CD4-positive, alpha-beta T cell treated with Interferon gamma for 1 hour (primary cell): Measurements from ENCODE around the gene MALT1.
A peak's percentile ranks its signal among the peaks of the same experiment; 100 is the strongest.

Experiments used
- DNase-seq: peaks from one replicate; pipeline ENCODE4 v3.0.0-alpha.2; 2020

MALT1 gene

DNA sequence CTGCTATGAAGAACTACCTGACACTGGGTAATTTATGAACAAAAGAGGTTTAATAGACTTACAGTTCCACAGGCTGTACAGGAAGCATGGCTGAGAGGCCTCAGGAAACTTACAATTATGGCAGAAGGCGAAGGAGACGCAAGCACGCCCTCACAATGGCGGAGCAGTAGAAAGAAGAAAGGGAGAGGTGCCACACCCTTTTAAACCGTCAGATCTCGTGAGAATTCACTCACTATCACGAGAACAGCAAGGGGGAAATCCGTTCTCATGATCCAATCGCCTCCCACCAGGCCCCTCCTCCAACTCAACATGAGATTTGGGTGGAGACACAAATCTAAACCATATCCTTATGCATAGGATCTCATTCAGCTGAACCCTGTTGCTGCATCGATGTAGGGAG, 108.8 kb downstream of the MALT1 start:
- no peak for DNase-seq

- peak; percentile 60 for DNase-seq
Measured at GRCh38 chr18:58781627-58782194, 110.4 kb downstream of the MALT1 start.

GRCh38 chr18:58784601-58785137, 113.4 kb downstream of the MALT1 start:
- DNase-seq = no peak

DNA sequence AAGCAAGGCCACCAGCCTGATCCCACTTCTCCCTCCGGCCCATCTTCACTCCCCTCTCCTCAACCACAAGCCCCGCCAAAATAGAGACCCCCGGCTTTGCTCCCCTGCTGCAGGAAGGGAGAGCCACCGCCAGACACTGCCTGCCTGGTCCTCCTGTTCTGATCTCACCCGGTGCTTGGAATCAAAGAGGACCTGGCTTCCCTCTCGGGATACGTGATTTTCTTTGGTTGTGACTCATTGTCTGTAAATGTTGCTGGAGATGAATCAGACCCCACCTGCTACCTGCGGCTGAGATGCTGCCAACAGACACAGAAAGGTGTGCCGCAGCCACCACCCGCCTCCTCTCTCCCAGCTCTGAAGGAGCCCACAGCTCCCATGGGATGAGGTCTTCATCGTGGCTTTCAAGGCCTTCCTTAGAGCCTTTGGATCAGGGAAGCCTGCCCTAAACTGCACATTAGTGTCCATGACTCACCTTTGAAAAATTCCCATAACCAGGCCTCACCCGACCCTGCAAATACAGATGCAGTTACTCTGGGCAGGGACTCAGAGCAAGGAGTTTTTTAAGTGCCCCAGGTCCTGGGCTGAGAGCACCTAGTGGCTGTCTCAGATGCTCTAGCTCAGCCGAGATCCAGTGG, 114.0 kb downstream of the MALT1 start:
- no peak for DNase-seq

DNA sequence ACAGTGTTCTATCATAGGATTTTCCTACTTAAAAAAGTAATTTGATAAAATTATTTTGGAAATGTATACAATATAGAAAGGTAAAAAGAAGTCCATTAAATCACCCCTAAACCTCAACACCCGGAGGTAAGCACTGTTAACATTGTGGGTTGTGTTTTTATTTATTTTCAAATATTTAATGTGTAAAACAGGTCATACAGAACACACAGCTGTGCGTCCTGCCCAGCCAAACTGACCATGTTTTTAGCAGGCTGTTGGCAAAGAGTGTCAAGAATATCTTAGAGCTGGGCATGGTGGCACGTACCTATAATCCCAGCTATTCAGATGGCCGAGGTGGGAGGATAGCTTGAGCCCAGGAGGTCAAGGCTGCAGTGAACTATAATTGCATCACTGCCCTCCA, 114.6 kb downstream of the MALT1 start:
- no peak for DNase-seq

- no peak for DNase-seq
Measured at GRCh38 chr18:58787536-58788149, 116.4 kb downstream of the MALT1 start.

GRCh38 chr18:58788470-58788869, 117.2 kb downstream of the MALT1 start:
- no peak for DNase-seq

GRCh38 chr18:58788971-58789875, 118.0 kb downstream of the MALT1 start:
- DNase-seq = no peak

DNA sequence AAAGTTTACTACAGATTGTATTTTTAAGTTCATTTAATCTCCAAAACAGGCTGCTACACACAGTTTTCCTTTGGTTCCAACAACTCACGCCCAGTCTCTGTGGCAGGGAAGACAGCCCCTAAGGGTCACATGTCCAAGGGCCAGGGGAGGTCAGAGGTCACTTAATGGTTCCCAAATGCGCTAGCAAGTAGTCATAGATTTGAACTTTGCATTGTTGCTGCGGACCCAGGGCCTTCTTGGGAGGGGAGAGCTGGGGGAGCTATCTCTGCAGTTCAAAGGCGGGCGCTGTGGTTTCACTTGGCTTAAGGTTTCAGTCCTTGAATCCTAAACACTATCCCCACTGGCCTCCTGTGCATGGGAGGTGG, 118.6 kb downstream of the MALT1 start:
- no peak for DNase-seq

DNA sequence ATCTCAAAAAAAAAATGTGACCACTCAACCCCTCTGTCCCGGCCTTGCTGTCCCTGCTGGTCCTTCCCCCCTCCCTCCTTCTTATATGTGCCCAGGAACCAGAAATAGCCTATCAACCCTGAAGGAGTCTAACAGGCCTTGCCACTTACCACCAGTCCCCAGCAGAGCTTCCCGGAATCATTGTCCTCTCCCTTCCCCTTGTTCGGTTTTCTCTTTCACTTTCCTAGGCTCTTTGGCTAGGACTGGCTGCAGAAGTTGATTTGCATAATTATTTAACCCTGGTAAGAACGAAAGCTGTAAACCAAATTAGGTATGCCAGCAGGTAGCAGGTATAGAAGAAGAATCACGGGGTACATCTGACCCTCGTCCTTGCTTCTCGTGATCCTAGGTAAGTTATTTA, 120.8 kb downstream of the MALT1 start:
- DNase-seq = no peak

DNA sequence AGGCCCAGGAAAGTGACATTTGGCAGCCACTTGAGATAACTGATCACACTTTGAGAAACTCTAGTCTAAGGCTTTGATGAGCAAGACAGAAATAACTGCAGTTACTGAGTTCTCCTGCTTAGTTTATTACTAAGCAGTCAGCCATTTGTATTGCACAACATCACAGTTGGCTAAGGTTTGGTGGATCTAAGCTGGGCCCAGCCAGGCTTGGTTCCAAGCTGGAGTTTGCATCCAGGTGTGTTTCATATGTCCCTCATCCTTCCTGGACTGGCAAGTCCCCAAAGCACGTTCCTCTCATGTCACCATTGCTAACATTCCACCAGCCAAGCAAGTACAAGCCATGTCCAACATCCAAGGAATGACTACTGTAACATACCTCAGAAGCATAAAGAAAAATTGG, 122.1 kb downstream of the MALT1 start:
- DNase-seq = no peak

- no peak for DNase-seq
Measured at GRCh38 chr18:58796220-58796619, 125.0 kb downstream of the MALT1 start.

GRCh38 chr18:58800582-58800981, 129.3 kb downstream of the MALT1 start:
- no peak for DNase-seq

- no peak for DNase-seq
Measured at GRCh38 chr18:58802959-58803358, 131.7 kb downstream of the MALT1 start.

DNA sequence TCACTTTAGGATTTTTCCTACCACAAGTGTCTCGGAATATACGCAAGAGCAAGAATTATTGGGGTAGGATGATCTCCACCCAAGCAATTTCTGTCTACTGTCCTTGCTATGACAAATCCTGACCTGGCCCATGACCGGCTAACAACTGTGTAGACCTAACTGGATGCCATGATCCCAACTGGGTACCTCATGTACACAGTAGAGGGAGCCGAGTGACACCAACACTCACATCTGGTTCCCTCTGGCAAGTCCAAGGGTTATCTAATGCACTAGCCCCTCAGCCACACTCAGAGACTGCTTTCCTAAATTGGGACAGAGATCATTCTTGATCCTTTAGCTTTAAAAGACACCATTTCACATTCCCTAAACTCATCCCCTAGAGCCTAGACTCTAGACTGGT, 132.7 kb downstream of the MALT1 start:
- no peak for DNase-seq
